ENCODE results near the gene SERPINB3.

The SERPINB3 gene

DNA sequence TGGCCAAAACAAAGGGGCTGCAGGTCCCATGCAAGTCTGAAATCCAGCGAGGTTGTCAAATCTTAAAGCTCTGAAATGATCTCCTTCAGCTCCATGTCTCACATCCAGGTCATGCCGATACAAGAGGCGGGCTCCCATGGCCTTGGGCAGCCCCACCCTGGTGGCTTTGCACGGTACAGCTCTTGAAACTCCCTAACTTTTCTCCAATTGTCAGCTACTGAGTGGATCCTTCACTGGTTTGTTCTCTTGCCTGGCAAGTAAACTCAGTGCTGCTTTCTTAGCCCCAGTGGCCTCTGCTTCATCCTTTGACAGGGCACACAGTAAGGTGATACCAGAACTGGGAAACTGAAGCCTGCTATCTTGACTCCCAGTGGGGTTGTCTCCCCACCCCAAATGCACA is 48.3 kb downstream of the SERPINB3 start:
- no peak overlapping the region for H3K4me3 ChIP-seq (replicated peaks; ENCODE audit: insufficient read depth, low read length)
- TF ChIP-seq SPI1 (IDR thresholded peaks at IDR 0.05; ENCODE audit: borderline replicate concordance, low read depth) (no peak), REST (IDR thresholded peaks at IDR 0.05; ENCODE audit: insufficient replicate concordance, low read depth) (no peak), GABPA (IDR thresholded peaks at IDR 0.05; ENCODE audit: low read depth) (no peak), POLR2AphosphoS5 (IDR thresholded peaks at IDR 0.05; ENCODE audit: low read depth) (no peak)
- TF ChIP-seq, protein P1, sequence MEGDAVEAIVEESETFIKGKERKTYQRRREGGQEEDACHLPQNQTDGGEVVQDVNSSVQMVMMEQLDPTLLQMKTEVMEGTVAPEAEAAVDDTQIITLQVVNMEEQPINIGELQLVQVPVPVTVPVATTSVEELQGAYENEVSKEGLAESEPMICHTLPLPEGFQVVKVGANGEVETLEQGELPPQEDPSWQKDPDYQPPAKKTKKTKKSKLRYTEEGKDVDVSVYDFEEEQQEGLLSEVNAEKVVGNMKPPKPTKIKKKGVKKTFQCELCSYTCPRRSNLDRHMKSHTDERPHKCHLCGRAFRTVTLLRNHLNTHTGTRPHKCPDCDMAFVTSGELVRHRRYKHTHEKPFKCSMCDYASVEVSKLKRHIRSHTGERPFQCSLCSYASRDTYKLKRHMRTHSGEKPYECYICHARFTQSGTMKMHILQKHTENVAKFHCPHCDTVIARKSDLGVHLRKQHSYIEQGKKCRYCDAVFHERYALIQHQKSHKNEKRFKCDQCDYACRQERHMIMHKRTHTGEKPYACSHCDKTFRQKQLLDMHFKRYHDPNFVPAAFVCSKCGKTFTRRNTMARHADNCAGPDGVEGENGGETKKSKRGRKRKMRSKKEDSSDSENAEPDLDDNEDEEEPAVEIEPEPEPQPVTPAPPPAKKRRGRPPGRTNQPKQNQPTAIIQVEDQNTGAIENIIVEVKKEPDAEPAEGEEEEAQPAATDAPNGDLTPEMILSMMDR (IDR thresholded peaks at IDR 0.05; ENCODE audit: insufficient read depth, low read length), result no peak

GRCh38 chr18:63606526-63606925 is 55.2 kb downstream of the SERPINB3 start:
- Histone ChIP-seq H3K4me3 (replicated peaks; ENCODE audit: insufficient read depth, low read length) (no peak overlapping the region), H3K27ac (replicated peaks) (no peak overlapping the region), H3K27me3 (ENCODE audit: insufficient read depth, poor library complexity, severe bottlenecking) (no peaks in the 10 kb centered on the region)
- DNase-seq (ENCODE audit: low read depth in 1 of 2, low spot score in 1 of 2), result no peak
- TF ChIP-seq GABPA (IDR thresholded peaks at IDR 0.05; ENCODE audit: low read depth) (no peak), SPI1 (IDR thresholded peaks at IDR 0.05; ENCODE audit: borderline replicate concordance, low read depth) (no peak), POLR2AphosphoS5 (IDR thresholded peaks at IDR 0.05; ENCODE audit: low read depth) (no peak), REST (IDR thresholded peaks at IDR 0.05; ENCODE audit: insufficient replicate concordance, low read depth) (no peak)
- TF ChIP-seq, protein P1 (IDR thresholded peaks at IDR 0.05; ENCODE audit: insufficient read depth, low read length), result no peak

More for the DNA sequence above, 48.3 kb downstream of the SERPINB3 start:
- no peaks in the 10 kb centered on the region for H3K27me3 ChIP-seq (ENCODE audit: insufficient read depth, poor library complexity, severe bottlenecking)
- DNase-seq (ENCODE audit: low read depth in 1 of 2, low spot score in 1 of 2), result no peak
- no peak overlapping the region for H3K27ac ChIP-seq (replicated peaks)
